ENCODE data around the gene SLC19A1.

DNA sequence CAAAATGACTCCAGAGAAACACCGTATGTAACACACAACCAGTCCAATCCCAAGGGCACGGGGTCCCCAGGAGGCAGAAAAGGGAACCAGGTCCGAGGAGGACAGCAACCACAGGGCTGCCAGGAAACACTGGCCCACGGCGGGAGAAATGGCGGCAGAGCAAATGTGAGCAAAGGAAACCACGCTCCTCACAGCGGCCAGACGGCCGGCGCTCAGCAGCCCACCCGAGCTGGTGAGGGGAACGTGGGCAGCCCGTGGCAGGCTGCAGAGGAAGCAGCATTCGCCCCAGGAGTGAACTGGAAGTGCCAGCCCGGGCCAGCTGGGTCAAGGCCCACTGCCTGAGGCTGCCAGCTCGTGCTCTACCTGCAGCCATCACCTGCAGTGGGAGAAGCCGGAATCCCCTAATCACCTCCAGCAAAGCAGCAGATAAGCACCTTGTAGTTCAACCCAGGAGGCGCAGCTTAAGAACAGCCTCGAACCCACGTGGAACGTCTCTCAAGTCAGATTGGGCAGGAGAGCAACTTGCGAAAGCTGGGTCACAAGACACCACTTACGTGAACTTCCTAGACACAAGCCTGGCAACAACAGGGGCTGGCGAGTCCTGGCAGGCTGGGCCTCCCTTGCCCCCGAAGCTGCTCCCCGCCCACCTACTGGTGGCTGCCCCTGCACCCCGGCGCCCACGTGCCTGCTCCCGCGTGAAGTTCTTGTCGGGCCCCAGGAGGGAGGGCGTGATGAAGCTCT is 6.7 kb downstream of the SLC19A1 start:
- TF ChIP-seq, protein P1, sequence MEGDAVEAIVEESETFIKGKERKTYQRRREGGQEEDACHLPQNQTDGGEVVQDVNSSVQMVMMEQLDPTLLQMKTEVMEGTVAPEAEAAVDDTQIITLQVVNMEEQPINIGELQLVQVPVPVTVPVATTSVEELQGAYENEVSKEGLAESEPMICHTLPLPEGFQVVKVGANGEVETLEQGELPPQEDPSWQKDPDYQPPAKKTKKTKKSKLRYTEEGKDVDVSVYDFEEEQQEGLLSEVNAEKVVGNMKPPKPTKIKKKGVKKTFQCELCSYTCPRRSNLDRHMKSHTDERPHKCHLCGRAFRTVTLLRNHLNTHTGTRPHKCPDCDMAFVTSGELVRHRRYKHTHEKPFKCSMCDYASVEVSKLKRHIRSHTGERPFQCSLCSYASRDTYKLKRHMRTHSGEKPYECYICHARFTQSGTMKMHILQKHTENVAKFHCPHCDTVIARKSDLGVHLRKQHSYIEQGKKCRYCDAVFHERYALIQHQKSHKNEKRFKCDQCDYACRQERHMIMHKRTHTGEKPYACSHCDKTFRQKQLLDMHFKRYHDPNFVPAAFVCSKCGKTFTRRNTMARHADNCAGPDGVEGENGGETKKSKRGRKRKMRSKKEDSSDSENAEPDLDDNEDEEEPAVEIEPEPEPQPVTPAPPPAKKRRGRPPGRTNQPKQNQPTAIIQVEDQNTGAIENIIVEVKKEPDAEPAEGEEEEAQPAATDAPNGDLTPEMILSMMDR (IDR thresholded peaks at IDR 0.05 in 8 of 11, conservative IDR thresholded peaks at IDR 0.05 in 3 of 11): no peak
- no peak for TF ChIP-seq POLR2A (IDR thresholded peaks at IDR 0.05)
